Stimulated activated CD4-positive, alpha-beta T cell treated with anti-CD3 and anti-CD28 coated beads, Interleukin-1b, Interleukin-23, amount 100 ng/mL, for 4 hours (primary cell): ENCODE results near the gene PLCXD3.

Experiments used
- DNase-seq, 2 donors: peaks; one replicate each; pipeline ENCODE4 v3.0.0-alpha.2; 2020; ENCODE audit warnings: low read depth in 2 of 2

The PLCXD3 gene, protein sequence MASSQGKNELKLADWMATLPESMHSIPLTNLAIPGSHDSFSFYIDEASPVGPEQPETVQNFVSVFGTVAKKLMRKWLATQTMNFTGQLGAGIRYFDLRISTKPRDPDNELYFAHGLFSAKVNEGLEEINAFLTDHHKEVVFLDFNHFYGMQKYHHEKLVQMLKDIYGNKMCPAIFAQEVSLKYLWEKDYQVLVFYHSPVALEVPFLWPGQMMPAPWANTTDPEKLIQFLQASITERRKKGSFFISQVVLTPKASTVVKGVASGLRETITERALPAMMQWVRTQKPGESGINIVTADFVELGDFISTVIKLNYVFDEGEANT

DNA sequence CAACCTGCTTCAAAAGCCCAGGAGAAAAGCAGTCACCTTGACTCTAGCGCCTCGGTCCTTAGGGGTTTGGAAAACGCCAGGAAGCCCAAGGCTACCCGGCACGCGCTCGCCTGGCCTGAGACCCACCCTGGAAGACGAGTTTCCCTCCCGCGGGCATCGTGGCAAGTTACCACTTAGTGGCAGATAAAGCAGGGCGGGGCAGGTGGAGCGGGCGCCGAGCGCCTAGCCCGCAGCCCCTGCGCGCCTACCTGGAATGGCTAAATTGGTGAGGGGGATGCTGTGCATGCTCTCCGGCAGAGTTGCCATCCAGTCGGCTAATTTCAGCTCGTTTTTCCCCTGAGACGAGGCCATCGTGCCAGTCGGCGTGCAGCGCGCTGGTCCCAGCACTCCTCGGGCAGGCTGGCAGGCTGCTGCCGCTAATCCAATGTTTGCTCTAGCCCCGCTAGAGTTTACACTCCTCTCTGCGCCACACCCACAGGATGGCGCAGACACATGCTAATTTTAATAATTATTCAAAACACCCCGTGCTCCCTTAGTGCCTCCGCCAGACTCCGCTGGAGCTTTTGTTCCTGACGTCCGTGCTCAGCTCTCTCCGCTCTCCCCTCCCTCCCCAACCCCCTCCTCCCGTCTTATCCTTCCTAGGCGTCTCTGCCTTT lies at the start of gene PLCXD3:
Gene PLCXD3 (minus strand): TSS at position 426 of the 656 bp plus-strand sequence. CDS start 75 bp downstream, at position 351.
- DNase-seq = no peak

DNA sequence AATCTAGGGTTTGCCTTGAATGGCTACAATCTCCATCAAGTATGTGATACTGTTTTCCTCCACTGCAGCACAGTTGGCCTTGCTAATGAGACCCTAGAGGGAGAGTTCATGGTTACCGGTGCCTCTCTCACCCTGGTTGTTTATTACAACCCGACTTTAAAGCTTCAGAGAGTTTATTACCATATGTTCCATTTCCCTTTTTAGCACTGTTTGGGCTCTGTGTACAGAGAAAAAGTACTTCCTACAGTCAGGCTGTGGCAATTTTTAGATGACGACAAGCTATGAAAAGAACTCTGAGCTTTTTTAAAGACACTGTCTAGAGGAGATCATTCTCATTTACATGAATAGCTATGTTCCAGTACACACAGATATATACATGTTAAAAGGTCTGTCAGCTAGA lies 48.8 kb upstream of the PLCXD3 start:
- DNase-seq = no peak

DNA sequence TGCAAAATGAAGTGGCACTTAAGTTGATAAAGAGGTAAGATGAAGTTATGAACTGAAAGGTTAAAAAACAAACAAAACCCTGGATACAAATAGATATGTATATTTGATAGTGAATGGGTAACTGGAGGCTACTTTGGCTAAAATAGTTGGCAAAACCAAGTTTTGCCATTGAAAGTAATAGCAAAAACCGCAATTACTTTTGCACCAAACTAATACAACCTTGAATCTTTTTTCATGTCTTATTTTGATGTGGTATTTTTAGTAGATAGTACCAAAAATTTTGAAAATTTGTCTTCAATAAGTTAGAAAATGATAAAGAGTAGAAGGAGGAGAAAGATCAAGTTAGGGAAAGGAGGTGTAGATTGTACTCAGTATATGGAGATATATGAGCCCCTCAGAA lies 47.9 kb upstream of the PLCXD3 start:
- DNase-seq = no peak

DNA sequence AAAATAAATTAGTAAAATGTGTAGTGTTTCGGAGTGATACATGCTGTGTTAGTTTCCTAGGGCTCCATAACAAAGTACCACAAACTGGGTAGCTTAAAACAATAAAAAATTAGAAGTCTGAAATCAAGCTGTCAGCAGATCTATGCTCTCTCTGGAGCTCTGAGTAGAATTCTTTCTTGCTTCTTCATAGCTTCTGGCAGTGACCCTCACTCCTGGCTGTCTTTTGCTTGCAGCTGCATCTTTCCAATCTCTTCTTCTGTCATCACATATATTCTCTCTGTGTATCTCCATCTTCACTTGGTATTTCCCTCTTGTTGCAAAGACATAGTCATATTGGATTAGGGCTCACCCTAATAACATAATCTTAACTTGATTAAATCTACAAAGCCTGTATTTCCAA lies 37.6 kb upstream of the PLCXD3 start:
- DNase-seq = no peak

DNA sequence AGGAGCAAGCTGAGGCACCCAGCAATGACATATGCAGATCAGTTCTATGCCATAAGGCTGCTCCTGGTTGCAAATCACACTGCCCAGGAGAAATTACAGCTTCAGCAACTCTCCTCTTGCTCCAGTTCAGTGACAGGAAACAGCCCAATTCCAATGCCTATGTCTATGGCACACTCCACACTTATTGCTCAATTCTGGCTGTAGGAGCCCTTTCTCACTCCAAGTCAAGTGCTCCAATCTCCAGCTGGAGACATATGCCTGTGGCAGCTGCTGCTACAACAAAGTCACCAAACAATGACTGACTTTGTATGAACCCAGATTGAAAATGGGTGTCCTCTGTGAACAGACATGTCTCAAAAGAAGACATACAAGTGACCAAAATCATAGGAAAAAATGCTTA lies 31.8 kb upstream of the PLCXD3 start:
- DNase-seq = no peak

DNA sequence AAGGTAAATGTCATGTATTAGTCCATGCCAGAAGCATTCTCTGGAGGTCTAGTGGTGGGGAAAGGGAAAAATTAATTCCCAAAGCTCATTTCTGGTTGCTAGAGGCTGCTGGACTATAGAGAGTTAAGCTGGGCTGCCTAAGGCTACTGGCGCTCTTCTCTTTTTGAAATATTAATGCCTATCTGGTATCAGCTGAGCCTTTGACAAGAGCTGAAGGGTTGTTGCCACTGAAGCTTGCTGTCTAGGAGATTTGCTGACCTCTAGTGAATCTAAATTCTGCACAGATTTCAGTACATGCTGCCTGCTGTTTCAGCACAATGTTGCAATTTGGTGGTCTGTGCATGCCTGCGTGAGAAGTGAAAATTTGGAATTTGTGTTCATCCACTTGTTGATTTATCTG lies 29.1 kb upstream of the PLCXD3 start:
- no peak for DNase-seq

DNA sequence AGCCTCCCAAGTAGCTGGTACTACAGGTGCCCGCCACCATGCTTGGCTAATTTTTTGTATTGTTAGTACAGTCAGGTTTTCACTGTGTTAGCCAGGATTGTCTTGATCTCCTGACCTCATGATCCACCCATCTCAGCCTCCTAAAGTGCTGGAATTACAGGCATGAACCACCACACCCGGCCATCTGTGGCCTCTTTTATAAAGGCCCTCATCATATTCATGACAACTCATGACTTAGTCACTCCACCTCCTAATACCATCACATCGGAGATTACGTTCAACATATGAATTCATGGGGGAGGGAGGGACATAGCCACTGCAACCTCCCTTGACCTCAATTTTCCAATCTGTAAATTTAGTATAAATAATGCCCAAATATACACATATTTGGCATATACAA lies 27.2 kb upstream of the PLCXD3 start:
- no peak for DNase-seq

DNA sequence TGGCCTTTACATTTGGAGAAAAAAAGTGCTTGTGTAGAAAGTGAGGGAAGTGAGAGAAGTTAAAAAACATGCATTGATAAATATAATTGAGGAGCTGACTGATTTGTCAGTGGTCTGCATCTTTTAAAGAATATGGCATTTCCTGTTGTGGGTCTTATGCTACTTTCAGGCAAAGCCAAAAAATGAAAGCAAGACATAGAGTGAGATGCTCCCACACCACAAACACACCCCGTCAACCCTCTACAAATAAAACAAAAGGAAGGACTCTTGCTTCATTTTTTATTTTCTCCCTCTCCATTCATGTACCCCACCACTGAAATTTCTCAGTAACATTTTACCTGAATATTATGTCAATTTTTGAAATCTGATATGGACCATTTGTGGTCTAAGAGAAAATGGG lies 22.1 kb upstream of the PLCXD3 start:
- no peak for DNase-seq

DNA sequence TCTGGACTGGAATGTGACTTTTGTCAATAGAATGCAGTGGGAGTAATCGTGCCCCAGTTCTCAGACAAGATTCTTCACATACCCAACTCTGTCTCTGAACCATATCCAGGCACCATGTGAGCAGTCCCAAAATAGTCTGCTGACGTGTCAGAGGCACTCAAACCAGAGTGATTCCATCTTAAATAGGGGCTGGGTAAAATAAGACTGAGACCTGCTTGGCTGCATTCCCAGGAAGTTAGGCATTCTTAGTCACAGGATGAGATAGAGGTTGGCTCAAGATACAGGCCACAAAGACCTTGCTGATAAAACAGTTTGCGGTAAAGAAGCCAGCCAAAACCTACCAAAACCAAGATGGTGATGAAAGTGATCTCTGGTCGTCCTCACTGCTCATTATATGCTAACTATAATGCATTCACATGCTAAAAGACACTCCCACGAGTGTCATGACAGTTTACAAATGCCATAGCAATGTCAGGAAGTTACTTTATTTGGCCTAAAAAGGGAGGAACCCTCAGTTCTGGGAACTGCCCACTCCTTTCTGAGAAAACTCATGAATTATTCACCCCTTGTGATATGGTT lies 16.9 kb upstream of the PLCXD3 start:
- DNase-seq = no peak

DNA sequence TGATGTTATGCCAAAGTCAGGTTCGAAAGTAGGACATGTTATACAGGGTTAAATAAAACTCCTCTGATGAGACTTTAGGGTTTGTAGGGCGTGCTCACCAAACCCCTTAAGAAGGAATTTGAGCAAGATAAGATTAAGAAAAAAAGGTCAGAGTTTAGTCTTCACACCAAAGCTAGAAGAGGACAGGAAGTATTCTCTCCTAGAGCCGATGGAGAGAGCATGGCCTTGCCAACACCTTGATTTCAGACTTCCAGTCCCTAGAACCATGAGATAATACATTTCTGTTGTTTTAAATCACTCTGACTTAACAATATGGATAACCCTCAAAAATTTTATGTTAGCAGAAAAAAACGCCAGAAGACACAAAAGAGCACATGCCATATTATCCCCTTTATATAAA lies 16.3 kb upstream of the PLCXD3 start:
- DNase-seq = no peak

DNA sequence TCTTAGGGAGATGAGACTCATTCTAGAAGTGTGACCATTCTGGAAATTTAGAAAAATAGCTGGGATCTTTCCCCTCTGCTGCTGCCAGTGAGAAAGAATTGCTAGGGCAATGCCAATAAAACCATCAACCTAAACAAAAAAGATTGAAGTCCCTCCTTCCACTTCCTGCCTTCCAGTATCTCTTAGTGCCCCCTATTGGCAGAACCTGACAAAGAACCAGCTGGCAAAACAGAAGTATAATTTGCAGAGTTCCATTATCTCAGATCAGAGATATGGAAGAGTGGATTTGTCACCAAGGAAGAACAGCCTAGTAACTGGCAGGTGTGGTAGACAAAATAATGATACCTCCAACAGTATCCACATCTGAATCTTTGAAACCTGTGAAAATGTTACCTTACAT lies 13.8 kb upstream of the PLCXD3 start:
- no peak for DNase-seq

DNA sequence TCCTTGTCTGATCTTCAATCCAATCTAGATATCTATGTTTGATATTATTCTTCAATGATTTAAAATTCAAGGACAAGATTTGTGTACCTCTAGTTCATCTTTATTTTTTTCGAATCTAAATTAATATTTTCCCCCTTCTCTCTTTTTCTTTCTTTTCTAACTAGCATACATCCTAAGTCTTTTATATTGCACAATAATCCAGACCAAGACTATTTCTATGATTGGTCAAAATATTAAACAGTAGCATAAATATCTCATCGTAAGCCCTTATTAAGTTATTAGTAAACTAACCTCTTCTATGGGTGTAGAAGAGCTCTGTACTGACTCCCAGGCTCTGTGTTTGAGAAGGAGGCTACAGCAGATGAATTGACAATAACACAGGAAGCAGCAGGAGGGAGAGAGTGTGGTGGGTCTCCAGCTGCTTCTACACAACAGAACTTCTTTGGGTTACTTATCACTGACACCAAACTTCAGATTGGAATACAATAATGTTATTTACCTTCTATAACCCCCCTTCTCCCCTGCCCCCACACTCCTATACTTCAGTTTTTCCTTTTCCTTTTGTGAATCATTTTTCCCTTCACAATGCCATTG lies 11.9 kb upstream of the PLCXD3 start:
- no peak for DNase-seq

DNA sequence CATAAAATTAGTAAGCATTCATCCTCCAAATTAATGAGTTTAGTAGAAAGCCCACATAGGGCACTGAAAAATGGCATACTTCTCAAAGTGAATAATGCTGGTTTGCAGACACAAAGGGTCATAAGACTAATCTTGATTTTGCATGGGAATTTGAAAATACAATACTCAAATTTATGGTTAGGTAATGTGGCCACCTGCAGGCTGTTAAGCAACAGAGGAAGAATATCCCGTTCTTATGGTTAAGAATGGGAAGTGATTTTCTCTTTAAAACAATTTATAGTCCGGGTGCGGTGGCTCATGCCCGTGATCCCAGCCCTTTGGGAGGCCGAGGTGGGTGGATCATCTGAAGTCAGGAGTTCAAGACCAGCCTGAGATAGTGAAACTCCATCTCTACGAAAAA lies 9.4 kb upstream of the PLCXD3 start:
- DNase-seq = no peak

DNA sequence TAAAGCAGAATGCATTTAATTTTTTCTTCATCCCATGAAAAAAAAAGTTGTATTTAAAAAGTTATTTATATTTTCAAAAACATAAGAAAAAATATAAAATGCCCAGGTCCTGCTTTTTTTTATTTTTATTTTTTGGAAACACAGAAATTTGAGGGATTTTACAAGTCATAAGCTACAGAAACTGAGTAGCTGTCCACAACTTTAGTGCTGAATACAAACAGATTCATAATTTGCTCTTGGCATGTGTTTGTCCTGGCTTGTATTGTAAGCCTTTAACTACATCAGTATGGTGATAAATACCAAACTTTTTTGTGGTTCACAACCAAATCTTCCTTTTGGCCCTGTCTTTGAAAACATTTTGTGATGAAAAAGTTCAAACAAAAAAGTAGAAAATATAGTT lies 7.5 kb upstream of the PLCXD3 start:
- no peak for DNase-seq

DNA sequence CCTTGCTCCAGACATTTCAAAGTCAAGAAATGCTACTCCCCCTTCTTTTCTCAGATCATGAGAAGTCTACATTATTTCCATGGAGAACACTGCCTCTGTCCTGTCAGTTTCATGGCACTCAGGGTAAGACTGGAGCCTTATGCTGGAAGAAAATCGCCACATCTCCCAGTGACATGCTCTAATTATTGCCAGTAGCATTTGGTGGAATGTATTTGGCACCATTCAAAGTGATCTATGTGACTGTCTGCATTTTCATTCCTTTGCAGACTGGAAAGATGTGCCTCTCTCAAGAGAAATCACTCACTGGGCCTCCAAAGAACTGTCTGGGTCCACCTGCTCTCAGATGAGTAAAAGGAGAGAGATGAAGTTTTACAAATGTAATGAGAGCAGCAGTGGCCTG lies 840 bp upstream of the PLCXD3 start:
- DNase-seq = no peak

DNA sequence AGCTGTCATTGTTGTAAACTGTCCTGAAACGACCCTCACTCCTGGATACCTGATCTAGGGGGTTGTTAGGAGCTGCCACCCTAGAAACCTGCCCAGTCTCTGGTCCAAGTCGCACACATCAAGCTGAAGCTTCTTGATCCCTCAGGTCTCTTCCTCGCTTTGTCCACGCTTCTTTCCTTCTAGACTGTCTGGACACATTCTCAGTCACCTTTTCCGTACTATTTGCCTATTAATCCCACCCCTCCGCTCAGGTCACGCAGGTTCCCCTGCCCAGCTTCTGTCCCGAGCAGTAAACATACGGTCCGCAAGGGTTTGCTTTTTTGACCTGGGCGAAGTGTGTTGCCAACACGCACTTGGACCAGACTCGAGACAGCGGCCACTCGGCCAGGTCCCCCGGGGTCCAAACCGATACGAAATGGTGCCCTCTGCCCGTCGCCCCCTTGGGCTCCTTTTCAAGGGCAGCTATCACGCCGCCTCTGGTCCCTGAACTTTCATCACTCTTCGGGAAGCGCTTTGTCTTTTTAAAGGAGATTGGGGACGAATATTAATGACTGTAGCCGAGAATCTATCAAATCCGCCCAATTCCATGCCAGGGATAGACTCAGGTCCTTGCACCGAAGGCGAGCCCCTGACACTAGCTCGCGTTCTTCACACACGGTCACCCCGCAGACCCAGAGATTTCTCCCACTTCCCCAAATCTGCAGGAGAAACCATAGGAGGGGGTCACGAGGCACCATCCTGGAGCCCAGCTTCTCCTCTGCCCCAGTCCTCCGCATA lies 814 bp downstream of the PLCXD3 start:
- no peak for DNase-seq

DNA sequence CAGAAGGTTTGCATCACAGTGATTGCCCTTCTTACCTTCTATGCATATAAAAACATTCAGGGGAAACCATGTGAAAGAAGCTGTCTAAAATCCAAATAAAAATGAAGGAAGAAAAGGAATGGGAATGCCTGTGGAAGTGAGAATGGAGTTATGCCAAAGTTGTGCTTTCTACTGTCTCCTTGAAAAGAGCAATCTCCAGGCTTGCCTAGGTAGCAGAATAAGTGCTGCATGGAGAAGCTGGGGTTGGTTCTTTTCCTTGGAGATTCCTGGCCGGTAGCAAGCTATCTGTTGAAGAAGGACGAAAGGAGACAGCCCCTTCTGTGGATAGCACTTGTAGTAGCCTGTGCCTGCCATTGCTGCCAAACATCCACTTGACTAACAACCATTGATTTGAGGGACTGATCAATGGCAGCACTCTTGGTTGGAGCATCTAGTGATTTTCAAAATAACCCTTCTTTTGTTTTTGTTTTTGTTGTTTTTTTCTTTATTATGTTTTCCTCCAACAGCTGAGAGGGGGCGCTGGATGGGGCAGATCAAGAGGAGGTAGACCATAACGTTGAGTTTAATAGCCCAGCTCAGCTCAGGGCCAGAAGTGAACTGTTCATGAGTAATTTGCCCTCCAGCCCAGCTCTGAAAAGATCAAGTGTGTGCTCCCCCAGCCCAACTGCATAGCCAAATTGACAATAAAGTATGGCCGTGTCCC lies 1.6 kb downstream of the PLCXD3 start:
- DNase-seq = no peak

DNA sequence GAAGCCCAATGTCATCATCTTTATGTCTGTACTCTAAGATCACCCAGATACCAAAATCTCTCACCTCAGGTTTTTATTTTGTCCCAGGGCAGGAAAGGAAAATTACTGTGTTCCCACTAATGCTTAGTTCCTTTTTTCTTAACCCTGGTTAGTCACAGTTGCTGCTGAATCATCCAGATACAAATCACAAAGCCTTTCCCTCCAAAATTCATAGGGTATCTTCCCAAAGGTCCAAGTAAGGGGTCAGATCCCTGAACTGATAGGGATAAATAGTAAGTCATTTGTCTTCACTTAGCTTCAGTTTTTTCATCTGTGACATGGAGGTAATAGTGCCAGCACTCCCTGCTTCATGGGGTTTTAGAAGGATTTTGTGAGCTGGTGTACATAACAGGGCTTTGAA lies 2.2 kb downstream of the PLCXD3 start:
- DNase-seq = no peak

DNA sequence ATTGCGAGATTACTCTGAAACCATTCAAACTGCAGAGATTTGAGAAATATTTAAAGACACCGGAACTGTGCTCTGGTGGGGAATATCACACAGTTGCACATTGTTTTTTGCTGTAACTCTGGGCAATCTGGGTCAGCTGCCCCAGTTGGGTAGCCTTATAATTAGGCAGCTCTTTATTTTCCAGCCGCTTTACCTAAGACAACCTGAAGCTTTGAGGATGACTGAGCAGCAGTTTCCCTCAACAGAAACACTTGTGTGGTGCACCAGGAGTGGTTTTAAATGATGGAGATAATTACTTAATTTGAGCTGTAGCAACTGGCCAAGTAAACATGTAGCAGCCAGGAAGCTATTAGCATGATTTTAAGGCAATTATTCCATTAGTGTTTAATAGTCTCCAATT lies 2.9 kb downstream of the PLCXD3 start:
- DNase-seq = no peak

DNA sequence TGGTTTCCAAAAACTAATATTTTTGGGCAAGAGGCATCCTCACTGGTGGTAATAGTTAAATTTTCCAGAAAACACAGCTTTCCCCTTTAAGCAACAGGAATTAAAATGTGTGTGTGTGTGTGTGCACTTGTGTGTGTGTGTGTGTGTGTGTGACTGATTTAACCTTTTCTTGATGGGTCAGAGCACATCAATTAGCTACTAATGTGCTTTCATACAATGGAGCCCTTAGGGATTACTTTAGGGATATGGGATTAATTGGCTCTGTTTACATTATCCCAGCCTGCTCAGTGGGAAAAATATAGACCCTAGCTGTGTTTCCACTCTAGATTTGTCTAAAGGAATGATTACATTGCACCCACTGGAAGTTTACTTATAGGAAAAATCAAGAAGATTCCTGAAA lies 6.5 kb downstream of the PLCXD3 start:
- no peak for DNase-seq

DNA sequence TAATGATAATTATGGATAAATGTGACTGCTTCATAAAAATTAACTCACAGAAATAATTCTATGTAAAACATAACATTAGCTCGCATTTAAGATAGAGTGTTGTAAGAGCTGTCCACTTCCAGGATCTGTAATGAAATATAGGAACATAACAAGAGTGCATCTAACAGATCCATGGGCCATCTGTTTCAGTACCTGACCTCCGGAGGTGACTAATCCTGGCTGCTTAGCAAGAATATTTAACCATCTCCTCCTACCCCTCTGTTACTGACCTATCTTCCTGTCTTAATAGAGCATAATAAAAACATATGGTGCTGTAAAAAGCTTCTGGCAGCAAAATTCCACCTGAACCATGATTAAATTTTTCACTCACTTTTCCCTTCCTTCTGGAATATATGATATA lies 7.1 kb downstream of the PLCXD3 start:
- DNase-seq = no peak
